ENCODE results near the gene SESTD1. TPM values are rescaled to one million over a fixed set of nuclear protein-coding genes. Genes with fewer than 3 reads are reported as not detected.

Gene SESTD1
- total and polyA plus RNA-seq, 9 of the 15 experiments (the other 6 are each of a cell fraction or from before 2014, with no cell fraction given) = 0.32 to 5.6 (median 2.1) TPM

GRCh38 chr2:179233083-179233490 is 31.5 kb downstream of the SESTD1 start (continued):
- TF ChIP-seq ERF (CRISPR knock-in tag; IDR thresholded peaks at IDR 0.05) (no peak), RBBP5 (IDR thresholded peaks at IDR 0.05; ENCODE audit: borderline replicate concordance, insufficient read depth, low read length, poor library complexity, severe bottlenecking) (no peak), CBFA2T3 (IDR thresholded peaks at IDR 0.05) (no peak)
- TF ChIP-seq, protein P1, sequence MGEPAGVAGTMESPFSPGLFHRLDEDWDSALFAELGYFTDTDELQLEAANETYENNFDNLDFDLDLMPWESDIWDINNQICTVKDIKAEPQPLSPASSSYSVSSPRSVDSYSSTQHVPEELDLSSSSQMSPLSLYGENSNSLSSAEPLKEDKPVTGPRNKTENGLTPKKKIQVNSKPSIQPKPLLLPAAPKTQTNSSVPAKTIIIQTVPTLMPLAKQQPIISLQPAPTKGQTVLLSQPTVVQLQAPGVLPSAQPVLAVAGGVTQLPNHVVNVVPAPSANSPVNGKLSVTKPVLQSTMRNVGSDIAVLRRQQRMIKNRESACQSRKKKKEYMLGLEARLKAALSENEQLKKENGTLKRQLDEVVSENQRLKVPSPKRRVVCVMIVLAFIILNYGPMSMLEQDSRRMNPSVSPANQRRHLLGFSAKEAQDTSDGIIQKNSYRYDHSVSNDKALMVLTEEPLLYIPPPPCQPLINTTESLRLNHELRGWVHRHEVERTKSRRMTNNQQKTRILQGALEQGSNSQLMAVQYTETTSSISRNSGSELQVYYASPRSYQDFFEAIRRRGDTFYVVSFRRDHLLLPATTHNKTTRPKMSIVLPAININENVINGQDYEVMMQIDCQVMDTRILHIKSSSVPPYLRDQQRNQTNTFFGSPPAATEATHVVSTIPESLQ (CRISPR knock-in tag; IDR thresholded peaks at IDR 0.05) = no peak

- FAIRE-seq = no peak
- Histone ChIP-seq H3K79me2 (ENCODE audit: control insufficient read depth, insufficient read depth, low read length) (no peaks in the 10 kb centered on the region), H3K27me3 (ENCODE audit: control insufficient read depth in 2 of 2, insufficient read depth in 2 of 2, low read length in 2 of 2) (no peaks in the 10 kb centered on the region), H4K20me1 (replicated peaks; ENCODE audit: control insufficient read depth, insufficient read depth, low read length) (no peaks in the 10 kb centered on the region), H3K4me3 (no peak overlapping the region), H3K27ac (ENCODE audit: extremely low read depth, low read depth, low read length) (no peak overlapping the region), H2AFZ (ENCODE audit: low read depth, low read length) (no peak overlapping the region), H3K4me1 (replicated peaks in 1 of 2; ENCODE audit: control insufficient read depth in 2 of 2, insufficient read depth in 2 of 2, low read length in 2 of 2) (no peaks in the 10 kb centered on the region), H3K9me3 (replicated peaks; ENCODE audit: control insufficient read depth, insufficient read depth, low read depth, low read length) (no peaks in the 10 kb centered on the region), H3K9me1 (ENCODE audit: control insufficient read depth, insufficient read depth, low read length) (no peaks in the 10 kb centered on the region), H3K36me3 (ENCODE audit: control insufficient read depth, insufficient read depth, low read length) (no peaks in the 10 kb centered on the region), H3K9ac (ENCODE audit: insufficient read depth in 1 of 2, low read depth in 2 of 2, low read length in 2 of 2) (no peak overlapping the region), H3K4me2 (ENCODE audit: insufficient read depth, low read length) (no peak overlapping the region)
- no peak for ATAC-seq
- intact Hi-C loops (cut with micrococcal nuclease) (no loop called here), in situ Hi-C loops (cut with MboI) (no loop called here)
- no TSS peak for BruUV-seq (replicated peaks)
- TF ChIP-seq ZNF316 (IDR thresholded peaks at IDR 0.05) = 0 out of 2 replicates have a peak, but pooled peaks have one; percentile 4
- no peak for TF ChIP-seq ZHX1 (conservative IDR thresholded peaks at IDR 0.05; ENCODE audit: low read length)
- TF ChIP-seq MTA2 (IDR thresholded peaks at IDR 0.05; ENCODE audit: low read depth) = no peak
- TF ChIP-seq, protein P2, sequence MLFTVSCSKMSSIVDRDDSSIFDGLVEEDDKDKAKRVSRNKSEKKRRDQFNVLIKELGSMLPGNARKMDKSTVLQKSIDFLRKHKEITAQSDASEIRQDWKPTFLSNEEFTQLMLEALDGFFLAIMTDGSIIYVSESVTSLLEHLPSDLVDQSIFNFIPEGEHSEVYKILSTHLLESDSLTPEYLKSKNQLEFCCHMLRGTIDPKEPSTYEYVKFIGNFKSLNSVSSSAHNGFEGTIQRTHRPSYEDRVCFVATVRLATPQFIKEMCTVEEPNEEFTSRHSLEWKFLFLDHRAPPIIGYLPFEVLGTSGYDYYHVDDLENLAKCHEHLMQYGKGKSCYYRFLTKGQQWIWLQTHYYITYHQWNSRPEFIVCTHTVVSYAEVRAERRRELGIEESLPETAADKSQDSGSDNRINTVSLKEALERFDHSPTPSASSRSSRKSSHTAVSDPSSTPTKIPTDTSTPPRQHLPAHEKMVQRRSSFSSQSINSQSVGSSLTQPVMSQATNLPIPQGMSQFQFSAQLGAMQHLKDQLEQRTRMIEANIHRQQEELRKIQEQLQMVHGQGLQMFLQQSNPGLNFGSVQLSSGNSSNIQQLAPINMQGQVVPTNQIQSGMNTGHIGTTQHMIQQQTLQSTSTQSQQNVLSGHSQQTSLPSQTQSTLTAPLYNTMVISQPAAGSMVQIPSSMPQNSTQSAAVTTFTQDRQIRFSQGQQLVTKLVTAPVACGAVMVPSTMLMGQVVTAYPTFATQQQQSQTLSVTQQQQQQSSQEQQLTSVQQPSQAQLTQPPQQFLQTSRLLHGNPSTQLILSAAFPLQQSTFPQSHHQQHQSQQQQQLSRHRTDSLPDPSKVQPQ (CRISPR knock-in tag; IDR thresholded peaks at IDR 0.05; ENCODE audit: borderline replicate concordance) = no peak
- TF ChIP-seq RAD21 (CRISPR knock-in tag; conservative IDR thresholded peaks at IDR 0.05 in 1 of 2, IDR thresholded peaks at IDR 0.05 in 1 of 2) = no peak
- no peak for DNase-seq (ENCODE audit: extremely low read depth in 1 of 4, low spot score in 3 of 4)
- ChIA-PET CTCF (ENCODE audit: low intra/inter-chr PET ratio) (no interaction called here), POLR2A (interaction anchor here (0.7 kb wide), 1 partner anchor 112 kb away, joined by 3 read pairs; no protein-coding TSS in a partner anchor)
Observed at GRCh38 chr2:179226961-179227259, 37.7 kb downstream of the SESTD1 start.

Measured in K562 (cell line).